HG03460 (cell line): ENCODE measurements around the gene DPP6.

Source experiments
- ATAC-seq: cut with Tn5 transposase; IDR thresholded peaks from one replicate; pipeline ENCODE4 v1.9.1; 2021; ENCODE audit not compliant: unreplicated experiment

Gene DPP6

DNA sequence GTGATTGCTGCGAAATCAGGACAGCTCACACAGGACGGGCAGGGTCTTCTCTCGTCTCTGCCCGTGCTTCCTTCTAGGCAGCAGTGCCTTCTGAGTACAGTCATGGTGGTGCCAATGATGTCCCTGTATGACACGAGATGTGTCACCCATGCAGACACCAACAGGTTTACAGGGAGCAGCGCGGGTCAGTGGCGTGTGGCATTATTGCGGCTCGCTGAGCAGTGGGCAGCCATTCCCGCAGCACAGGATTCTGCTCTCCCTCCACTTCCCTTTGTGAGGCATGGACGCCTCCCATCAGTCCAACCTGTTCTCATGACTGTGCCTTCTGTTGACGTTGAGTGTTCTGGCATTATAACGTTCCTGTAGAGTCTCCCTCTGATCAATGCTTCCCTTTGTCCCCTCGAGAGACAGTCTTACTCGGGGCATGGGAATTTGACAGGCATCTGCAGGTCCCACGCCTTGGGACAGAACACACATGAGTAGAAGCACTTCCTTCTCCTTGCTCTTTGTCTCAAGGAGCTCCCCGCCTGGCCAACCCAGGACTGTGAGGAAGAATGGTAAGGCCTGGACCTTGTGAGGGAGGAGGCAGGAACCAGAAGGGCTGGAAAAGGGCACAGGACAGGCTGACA, 731.2 kb downstream of the DPP6 start:
- ATAC-seq: no peak

DNA sequence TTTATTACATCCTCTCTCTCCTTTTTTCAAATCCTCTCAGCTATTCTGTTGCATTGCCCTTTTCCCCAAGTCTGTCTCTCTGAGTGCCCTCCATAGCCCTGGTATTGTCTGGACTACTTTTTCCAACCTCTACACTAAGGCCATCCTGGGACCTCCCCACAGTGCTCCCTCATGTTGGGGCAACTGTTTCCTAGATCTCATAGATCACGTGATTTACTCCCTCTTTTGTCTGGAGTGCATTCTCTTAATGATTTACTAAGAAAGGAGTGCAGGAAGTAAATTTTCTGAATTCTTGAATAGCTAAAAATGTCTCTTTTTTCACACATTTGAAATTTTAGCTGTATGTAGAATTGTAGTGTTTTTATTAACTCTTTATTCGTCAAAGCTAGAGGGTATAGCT, 733.7 kb downstream of the DPP6 start:
- ATAC-seq: no peak

DNA sequence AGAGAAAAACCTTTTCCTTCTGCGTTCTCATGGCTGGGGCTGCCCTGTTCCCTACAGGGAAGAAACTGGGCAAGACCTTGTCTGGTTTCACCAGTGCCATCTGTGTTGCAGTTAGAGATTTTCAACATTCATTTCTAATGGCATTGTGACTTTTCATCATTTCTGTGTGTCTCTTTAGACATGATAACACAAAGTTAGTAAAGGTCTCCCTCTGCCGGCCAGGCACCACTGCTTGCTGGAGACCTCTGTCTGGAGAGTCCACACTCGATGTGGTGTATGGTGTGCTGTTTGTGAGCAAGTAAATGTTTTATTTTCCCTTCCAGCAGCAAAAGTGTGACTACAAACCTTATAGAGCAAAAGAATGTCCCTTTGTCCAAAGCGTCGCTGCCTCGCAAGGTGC, 737.2 kb downstream of the DPP6 start:
- no peak for ATAC-seq

DNA sequence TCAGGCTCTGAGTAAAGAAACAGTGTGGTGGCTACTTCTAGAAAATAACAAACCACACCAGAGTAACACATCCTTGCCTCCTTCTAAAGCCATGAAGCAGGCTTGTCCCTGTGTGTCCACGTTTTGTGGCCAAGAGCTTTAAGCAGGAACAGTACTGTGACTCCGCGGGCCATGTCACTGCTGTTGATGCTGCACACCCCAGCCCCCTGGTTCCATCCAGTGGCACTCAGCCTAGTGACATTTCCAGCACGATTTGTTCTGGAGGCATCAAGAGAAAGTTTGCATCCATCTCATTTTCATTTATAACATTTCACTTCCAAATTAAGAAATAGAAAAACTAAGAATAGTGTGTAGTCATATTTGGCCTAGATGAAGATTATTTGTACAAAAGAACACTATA, 739.4 kb downstream of the DPP6 start:
- no peak for ATAC-seq

DNA sequence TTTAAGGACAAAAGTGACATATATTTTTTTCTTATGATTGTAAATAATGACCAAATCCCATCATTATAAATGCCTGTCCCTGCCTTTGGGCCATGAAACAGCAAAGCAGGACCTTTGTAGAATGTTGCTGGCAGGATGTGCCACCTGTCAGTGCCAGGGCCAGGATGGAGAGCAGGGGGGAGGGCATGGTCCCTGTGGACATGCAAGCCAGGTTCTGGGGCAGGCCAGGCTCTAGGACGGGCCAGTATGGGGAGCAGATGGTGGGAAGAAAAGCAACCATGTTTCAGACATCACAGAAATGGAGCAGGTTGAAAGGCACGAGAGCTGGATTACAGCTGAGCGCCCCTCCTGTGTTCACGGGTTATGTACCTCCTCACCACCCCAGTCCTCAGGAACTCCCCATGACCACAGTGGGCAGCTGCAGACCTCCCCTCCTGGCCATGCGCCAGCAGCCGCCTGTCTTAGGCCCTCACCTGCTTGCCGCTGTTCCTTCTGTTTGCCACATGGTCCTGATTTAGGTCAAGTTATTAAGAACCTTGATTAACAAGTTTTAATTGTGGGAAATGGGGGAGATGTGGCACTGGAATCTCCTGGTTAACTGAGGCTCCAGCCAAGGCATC, 740.3 kb downstream of the DPP6 start:
- no peak for ATAC-seq

DNA sequence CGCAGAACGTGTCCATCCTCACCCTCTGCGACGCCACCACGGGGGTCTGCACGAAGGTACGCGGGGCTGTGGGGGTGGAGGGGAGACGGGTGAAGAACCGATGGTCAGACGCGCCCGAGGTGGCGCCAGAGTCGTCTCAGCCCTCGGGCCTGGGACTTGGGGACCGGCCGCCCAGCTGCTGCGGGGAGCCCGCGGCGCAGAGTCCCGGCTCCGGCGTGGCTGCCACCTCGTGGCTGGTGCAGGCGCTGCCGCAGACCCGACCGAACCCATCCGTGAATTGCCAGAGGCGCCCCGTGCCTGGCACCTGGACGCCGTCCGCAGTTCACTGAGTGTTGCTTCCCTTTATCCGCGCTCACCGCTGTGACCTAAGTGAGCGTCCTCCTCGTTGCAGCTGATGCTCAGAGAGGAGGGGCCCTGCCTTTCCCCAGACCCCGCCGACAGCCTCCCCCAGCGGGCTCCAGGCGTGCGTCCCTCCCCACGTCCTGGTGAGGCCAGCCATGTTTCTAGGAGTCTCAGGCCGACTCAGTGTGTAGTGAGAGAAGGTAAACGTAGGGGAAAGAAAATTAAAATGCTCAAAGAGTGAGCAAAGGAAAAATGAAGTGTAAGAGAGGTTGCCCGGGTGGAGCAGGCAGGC, 742.1 kb downstream of the DPP6 start:
- no peak for ATAC-seq

DNA sequence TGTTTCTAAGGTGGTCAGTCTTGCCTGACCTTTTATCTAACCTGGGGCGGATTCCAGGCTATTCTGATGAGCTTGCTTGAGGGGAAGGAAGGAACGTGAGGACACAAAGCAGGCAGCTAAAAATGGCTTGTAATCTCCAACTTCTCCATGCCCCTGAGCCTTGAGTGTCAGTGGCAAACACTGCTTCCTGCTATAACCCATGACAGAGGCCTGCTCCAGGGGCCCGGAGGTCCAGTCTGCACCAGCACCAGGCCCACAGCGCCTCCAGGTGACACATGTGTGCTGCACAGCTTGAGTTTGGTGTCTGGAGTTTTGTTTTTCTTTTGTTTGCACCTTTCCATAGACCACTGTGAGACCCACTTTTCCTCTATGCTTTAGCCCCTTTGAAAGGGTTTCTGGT, 742.8 kb downstream of the DPP6 start:
- no peak for ATAC-seq

DNA sequence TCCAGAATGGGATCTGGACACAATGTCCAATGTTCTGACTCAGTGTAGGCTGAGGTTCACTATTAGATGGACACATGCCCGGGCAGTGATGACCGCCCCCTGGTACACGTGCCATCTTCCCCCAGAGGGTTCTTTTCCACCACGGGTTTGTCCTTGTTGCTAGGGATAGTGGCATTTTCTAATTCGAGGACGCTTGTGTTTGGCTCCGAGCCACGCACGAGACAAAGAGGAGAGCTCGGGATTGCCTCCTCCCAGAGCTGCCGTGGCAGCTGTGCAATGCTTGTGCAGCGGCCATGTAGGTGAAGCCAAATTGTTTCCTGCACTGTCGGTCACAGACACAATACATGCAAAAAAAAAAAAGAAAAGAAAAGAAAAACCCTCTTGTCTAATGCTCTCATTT, 743.2 kb downstream of the DPP6 start:
- ATAC-seq: no peak

DNA sequence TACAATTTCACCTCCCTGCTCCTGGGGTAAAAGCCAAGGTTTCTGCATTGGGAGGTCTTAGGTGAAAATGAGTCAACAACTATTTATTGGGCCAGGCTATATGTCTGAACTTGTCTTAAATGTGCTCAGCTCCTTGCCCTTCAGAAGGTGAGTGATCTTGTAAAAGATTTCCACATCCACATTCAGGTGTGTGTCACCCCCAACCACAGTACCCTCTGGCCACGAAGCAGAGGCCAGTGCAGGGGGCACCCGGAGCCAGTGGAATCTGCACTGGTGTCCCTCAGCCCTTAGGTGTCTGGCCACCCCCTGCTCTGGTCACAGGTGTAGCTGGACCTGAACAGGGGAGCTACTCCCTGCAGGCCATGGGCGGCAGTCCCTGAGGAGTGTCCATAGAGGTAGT, 752.3 kb downstream of the DPP6 start:
- no peak for ATAC-seq

DNA sequence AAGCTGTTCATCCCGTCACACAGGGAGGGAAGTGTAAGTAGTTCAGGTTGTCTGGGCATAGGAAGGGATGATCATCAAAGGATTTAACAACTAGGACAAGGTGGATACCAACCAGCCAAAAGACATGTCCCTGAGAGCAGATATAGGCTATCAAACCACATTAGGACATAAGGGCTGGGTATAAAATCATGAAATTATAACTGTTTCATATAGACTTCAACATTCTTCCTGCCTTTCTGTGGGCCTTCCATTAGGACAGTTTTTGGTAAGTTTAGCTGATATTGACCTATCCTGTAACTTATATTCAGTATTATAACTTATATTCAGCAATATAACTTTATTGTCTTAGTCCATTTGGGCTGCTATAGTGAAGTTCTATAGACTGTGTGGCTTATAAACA, 759.8 kb downstream of the DPP6 start:
- no peak for ATAC-seq

DNA sequence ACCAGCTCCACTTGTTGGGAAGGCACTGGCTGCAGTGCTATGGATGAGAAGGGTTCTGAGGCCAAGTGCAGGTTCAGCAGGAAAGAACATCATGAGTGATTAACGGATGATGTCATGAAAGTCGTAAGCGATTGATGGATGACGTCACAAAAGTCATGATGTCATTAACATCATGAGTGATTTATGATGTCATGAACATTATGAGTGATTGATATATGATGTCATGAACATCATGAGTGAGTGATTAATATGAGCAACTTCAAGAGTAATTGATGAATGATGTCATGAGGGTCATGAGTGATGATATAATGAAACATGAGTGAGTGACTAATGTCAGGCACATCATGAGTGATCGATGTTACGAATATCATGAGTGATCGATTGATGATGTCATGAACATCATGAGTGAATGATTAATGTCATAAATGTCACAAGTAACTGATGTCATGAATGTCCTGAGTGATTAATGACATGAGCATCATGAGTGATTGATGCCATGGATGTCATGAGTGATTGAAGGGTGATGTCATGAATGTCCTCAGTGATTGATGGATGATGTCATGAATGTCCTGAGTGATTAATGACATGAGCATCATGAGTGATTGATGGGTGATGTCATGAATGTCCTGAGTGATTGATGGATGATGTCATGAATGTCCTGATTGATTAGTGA, 765.2 kb downstream of the DPP6 start:
- ATAC-seq: no peak

DNA sequence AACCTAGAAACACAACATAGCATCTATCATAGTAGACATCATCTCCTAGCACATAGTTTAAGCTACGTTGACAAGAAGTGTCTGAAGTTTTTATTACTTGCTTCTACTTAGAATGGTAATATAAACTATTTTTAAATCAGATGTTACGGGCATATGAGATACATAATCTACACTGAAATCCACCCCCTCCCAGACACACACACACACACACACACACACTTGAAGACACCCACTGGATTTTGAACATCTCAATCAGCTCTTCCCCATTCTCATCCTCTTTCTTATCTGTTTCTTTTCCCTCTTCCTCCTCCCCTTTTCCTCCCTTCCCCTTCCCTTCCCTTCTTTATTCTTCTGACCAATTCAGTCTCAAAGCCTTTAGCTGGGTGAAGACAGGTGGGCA, 774.8 kb downstream of the DPP6 start:
- no peak for ATAC-seq

DNA sequence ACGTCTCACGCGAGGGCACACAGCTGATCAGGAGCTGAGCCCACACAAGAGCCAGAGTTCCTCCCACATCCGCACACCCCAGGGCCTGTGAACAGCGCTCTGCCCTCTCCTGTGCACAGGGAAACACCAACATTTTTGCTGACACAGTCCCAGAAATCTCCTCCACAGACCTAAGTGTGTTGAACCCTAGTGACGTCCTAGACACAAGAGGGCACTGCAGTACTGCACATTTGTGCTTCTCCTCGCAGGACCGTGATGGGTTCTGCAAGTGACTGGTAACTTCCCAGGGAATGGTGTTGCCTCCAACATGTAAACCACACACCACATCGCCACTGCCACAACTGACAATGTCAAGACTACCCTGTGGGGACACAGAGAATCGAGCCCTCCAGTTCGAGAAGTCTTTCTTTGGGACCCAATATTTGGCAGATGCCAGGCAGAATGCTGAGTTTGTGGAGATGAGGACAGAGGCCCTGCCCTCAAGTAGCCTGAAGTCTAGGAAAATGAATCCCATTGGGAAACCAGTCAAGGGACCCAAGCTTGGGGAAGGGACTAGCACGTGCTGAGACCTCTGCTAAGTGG, 780.5 kb downstream of the DPP6 start:
- ATAC-seq: peak; percentile 56

DNA sequence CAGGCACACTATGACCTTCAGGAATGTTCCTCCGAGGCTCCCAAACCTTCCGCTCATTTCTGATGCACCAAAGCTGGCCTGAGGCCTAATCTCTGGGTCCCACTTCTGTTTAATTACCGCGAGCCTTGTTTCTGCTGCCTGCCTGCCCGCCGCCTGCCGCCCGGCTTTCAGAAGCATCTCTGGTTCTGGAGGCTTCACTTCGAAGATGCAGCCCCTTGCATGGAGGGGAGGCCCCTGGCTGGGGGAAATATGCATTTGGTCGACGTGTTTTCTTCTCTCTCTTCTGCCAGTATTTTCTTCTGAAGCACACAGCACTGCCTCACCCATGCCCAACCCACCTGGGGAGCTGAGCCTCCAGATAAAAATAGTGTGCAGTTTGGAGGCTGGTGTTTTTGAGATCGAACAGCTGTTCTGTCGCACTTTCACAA, 783.8 kb downstream of the DPP6 start:
- ATAC-seq: no peak

DNA sequence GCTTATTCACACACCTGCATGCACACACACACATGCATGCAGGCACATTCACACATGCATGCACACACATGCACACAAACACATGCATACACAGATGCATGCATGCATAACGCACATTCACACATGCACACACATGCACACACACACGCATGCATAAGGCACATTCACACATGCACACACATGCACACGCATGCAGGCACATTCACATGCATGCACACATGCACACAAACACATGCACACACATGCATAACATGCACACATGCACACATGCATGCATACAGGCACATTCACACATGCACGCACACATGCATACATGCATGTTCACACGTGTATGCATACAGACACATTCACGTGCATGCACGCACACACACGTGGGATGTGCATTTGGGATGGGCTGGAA, 784.9 kb downstream of the DPP6 start:
- no peak for ATAC-seq

DNA sequence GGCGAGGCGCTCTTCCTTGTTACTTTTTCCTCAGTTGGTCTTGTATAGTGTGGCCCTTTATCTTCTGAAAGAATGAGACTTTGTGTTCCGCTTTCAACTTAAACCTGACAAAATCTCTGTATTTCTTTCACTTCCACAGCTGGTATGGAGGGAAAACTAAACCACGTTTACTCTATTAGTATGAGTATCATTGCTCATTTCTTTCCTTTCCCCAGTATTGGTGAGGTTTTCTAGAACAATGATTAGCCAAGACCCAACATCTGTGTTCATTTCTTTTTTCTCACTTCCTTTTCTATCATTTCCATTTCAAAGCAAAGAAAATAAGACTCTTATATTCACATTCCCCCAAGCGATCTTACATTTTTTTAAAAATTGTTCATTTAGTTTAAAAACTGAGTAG, 785.4 kb downstream of the DPP6 start:
- peak; percentile 95 for ATAC-seq

DNA sequence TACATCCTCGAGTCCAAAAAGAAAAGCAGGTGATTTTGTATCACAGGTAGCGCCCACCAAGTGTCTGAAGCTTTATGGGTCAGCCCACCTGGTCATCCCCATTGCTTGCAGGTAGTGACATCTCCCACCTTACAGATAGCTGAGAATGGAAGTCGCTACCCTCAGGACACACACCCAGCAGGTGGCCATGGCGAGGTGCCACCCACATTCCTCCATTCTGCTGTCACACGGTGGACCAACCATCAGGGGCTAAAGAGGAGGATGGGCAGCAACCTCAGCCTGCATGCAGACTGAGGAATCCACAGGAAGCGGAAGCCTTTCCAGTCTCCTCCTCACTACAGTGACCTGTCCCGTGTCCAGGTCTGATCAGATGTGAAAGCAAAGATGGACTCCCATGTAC, 787.9 kb downstream of the DPP6 start:
- ATAC-seq: no peak

DNA sequence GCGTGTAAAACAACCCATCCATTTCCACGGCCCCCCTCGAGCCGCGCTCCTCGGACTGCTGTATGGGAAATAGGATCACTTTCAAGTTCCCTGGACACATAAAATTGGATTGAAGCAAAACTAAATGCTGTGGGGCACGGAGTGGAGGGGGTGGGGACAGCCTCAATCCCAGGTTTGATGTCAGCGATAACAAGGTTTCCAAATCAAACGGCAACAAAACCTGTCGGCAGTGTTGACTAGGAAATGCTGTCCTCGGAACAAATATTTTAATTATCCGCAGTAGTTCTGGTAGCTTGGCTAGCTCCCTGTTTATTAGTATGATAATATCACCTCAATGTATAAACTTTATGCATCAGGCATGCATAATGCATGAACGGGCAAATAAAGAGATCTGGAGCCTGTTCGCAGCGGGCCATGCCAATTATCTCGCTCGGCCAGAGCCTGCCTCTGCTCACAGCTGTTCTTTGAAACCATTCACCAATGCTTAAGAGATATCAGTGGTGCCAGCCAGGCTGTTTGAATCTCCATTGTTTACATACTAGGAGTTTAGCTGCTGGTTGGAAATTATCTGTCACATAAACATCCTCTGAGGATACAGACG, 789.6 kb downstream of the DPP6 start:
- ATAC-seq: no peak

DNA sequence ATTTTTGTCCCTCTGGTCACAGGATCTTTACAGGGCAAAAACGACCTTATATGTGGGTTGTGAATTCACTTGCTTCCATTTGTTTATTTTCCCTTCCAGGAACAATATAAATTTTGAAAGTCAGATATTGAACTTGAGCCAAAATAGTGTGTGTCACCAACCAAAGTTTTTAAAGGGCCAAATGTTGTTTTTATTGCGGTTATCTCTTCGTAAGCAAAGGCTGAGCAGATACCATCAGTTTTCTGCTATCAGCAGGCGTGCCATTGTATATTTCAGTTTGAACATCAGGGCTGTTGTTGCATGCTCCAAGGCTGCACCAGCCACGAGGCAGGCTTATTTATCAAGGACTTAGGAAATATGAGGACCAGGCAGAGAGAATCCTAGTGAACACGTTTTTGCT, 790.4 kb downstream of the DPP6 start:
- ATAC-seq: no peak

DNA sequence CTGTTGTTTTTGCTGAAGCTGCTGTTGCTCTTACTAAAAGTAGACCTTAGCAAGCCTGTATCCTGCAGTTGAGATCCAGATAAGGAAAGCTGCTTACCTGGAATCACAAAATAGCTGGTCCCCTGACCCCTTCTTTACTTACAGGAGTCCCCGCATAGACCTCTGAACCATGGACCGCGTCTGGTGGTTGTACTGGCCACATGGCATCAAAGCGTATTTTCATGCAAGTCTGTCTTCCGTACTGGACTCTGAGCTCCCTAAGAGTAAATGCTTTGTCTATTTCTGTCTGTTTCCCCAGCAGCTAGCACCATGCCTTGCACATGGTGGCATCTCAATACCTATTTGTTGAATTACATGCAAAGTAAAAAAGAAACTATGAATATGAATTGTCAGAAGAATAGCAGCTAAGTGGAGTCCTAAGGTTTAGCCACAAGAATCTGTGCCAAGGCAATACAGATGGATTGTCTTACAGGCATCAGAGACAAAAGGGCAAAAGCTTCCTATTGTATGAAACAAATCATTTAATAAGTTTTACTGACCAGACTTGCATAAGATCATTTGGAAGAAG, 791.6 kb downstream of the DPP6 start:
- ATAC-seq: no peak

DNA sequence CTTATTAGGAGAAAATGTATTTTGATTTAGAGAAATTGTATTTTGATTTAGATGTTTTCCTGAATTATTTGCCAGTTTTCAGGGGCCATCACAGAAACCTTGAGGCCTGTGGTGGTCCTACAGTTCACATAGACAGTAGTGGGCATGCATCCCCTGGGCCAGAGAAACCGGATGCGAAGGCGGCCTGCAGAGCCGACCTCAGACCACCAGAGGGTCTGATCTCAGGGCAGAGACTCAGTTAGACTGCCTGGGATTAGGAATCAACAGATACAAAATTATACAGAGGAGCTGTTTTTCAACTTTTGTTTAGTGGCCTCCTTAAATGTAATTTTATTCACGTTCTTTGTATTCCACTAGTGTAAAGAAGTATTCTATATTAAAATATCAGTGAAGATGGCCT, 792.3 kb downstream of the DPP6 start:
- no peak for ATAC-seq
